Nucleus accumbens (tissue), 56 donors: ENCODE results near the gene JAK2.
"Not testable (repeated sequence)": the region's sequence is repeated elsewhere in the genome, so short reads cannot be mapped to it uniquely, and the experiment has no call there.

ENCODE experiments used
- DNase-seq, 56 donors: peaks; one replicate each; lab custom pipeline; 2025; lab: John Stamatoyannopoulos, UW

The JAK2 gene

DNA sequence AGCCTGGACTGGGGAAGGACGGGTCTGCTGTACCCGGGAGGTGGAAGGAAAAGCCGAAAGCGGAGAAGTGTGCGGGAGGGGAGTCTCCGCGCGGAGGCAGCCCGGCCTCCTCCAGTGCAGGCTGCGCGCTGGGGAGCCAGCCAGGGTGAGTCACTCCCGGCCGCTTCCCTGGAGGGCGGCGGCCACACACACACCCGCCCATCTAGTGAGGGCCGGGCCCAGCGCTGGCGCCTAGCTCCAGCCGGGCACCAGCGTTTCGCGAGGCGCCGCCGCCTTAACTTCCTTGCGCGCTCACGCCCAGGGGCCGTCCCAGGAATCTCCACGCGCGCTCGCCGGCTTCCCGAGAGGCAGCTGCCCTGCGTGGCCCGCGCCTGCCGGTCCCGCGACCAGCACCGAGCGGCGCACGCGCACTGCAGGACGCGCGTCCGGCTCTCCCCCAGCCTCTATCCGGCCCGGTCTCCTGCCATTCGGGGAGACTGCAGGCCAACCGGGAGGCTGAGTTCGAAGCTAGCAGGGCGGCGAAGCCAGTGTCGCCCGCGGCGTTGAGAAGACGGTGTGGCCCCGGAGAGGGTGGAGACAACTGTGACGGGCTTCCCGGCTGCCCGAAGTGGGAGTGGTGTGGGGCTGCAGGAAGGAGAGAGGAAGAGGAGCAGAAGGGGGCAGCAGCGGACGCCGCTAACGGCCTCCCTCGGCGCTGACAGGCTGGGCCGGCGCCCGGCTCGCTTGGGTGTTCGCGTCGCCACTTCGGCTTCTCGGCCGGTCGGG lies at the start of gene JAK2:
TSS of gene JAK2 (plus strand) at position 652 of the 765 bp plus-strand sequence. CDS start 36,716 bp downstream, outside the sequence.
- peak in 55 of 56 donors; percentile 36 to 97 (median 89) for DNase-seq

- DNase-seq, result no peak
Measured at GRCh38 chr9:4936277-4936676, 48.8 kb upstream of the JAK2 start.

DNA sequence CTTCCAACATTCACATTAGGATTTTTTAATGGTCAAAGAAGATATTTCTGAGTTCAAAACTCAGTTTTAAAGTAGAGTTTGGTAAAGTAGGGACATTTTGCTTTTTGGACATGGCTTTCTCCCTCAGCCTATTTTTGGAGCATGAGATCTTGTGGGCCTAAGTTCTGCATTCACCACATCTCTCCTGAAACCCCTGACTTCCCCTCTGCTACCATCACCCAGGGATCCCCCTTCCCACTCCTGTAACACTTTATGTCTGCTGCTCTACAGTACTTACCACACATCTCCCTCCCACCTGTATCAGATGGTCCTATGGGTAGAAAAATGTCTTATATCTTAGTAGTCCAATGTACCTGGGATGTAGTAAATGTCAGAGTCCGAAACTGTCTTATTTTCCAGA lies 48.2 kb upstream of the JAK2 start:
- no peak for DNase-seq

DNA sequence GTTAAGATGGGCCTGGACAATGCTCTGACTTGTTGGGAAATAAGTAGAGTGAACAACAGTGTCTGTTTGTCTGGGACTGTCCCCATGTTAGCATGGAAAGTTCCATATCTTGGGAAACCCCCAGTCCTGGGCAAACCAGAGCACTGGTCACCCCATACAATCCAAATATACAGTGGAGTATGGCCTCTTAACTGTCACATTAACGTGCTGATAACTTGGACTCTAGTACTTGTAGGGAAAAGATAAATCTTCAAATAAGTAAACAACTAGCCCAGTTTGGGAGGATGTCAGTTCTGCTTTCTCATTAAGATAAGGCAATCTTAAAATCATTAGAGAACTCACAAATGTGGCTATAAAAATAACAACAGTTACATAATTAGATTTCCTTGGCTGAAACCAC lies 47.6 kb upstream of the JAK2 start:
- DNase-seq, result no peak

- DNase-seq, result no peak
Measured at GRCh38 chr9:4938496-4938895, 46.6 kb upstream of the JAK2 start.

DNA sequence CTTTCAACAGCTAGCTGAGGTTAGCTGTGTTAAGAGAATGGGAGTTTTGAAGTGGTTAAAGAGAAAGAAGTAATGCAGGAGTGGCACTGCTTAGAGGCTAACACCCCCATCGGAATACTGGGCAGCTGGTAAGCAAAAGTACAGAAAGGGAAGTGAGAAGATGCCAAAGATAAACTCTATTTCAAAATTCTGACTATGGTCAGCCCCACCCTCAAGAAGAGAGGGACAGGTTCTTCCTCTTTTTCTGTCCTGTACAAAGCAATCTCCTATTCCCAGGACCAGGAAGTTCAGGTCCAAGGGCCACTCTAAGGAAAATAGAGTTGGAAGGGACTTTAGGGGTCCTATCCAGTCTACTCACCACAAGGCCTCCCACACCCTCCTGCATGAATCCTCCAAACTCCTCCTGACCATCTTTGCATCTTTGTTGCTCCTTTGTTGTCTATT lies 45.9 kb upstream of the JAK2 start:
- DNase-seq, result no peak

DNA sequence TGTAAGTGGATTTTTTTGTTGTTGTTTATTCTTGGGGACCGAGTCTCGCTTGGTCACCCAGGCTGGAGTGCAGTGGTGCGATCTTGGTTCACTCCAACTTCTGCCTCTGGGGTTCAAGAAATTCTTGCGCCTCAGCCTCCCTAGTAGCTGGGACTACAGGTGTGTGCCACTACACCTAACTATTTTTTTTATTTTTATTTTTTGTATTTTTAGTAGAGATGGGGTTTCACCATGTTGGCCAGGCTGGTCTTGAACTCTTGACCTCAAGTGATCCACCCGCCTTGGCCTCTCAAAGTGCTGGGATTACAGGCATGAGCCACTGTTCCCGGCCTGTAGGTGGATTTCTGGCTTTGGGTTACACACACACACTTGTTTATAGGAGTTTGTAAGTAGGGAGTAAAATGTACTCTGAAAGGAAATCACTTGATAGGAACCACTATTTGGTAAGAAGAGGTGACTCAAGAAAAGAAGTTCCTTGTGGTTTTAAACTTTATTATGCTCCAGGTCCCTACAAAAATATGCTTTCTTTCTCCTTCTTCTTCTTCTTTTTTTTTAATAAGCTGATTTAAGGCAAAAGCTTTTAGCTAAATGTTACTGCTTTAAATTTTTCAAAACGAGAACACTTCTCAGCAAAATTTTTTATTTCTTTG lies 42.9 kb upstream of the JAK2 start:
- not testable (repeated sequence) for DNase-seq

DNA sequence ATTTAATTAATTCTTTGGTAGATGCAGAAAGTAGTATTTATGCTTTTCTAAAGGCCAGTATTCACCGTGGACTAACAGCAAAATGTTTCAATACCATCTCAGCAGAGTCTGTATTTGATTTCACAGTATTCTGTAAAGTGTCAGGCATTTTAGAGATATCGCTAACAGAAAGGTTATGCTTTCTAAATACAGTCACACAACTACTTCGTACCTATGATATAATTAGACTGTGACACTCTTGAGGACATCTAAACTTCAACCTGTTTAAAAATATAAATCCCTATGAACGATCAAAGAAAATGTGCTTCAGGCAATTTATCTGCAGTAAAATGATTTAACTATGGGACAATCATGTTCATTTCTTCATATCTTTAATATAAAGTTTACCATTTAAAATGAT lies 41.7 kb upstream of the JAK2 start:
- no peak for DNase-seq

- not testable (repeated sequence) for DNase-seq
Measured at GRCh38 chr9:4944431-4945211, 40.5 kb upstream of the JAK2 start.

- DNase-seq, result no peak
Measured at GRCh38 chr9:4946937-4947336, 38.1 kb upstream of the JAK2 start.

DNA sequence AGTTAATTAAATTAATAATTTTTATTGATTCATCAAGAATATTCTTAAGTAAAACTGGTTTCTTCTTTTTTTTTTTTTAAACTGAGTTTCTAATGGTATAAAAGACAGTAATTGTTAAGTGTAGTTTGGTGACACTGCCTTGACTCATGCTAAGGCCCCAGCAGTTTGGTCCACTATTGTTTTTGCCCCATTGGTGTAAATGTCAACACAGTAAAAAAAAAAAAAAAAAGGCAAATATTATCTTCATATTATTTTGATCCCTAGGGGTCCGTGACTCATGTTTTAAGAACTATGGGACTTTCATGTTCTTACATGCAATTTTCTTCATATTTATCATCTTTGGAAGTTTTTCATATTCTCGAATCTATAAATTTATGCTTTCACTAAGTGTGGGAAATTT lies 29.2 kb upstream of the JAK2 start:
- no peak for DNase-seq

DNA sequence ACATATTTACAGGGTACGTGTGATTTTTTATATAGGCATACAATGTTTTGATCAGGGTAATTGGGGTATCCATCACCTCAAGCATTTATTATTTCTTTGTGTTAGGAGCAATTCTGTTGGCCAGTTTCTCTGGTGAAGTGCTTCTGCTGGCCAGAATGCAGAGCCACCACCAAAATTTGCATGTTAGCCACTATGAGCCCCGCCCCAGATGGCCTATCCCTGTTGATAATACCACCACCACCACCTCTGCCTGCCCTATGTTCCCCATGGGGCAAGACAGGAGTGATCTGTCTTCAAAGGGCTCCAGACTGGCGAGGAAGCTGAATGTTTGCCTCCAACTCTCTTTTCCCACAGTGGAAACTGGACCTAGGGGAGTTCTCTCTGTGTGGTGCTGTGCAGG lies 26.0 kb upstream of the JAK2 start:
- no peak for DNase-seq

DNA sequence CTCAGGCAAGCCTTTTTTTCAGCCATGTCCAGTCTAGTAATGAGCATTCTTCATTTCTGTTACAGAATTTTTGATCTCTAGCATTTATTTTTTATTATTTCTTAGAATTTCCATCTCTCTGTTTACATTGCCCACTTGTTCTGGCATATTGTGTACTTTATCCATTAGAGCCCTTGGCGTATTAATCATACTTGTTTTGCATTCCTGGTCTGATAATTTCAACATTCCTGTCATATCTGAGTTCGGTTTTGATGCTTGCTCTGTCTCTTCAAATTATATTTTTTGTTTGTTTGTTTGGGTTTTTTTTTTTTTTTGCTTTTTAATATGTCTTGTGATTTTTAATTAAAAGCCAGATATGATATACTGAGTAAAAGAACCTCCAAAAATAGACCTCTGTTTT lies 23.0 kb upstream of the JAK2 start:
- DNase-seq, result no peak

- DNase-seq, result peak in 2 of 56 donors; percentile 0 to 1
Measured at GRCh38 chr9:4964540-4964939, 20.5 kb upstream of the JAK2 start.

DNA sequence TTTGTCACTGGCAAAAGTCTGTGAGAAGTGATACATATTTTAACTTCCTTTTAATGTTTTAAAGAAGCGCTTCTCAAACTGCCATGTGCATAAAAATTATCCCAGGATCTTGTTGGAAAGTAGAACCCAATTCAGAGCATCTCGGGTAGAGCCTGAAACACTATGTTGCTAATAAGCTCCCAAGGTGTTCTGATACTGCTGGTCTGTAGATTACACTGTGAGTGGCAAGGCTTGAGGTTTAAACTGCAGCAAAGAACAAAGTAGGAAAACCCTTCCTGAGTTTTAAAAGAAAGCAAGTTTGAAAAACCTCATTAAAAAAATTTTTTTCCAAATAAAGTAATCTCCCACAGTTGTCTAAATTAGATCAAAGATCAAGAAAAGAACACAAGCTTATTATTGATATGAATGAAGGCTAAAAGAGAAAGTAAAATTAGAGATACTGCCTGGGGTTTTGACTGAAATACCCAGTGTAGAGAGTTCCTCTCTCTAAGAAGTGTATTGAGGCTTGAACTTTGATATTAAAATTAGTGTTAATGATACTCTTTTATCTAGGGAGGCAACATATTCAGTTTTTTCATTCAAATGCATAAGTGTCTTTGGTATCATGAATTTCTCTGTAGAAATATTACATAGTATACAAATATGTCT lies 19.8 kb upstream of the JAK2 start:
- DNase-seq, result no peak

GRCh38 chr9:4967523-4967922 lies 17.5 kb upstream of the JAK2 start:
- DNase-seq, result no peak

DNA sequence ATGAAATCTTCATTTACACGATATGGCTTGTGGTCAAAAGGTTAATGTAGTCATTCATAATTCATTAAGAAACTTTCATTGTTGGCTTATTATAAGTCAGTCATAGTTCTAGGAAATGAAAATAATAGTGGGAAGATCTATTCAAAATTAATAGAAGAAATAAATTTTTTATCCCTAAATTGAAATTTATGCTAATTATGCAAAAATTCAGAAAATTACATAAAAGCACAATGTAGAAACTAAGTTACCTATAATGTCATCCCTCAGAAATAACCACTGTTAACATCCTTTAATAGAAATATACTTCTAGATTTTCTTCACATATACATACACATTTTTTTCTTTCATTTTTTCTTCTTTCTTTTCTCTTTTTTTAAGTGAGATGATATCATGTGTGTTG lies 15.9 kb upstream of the JAK2 start:
- no peak for DNase-seq

DNA sequence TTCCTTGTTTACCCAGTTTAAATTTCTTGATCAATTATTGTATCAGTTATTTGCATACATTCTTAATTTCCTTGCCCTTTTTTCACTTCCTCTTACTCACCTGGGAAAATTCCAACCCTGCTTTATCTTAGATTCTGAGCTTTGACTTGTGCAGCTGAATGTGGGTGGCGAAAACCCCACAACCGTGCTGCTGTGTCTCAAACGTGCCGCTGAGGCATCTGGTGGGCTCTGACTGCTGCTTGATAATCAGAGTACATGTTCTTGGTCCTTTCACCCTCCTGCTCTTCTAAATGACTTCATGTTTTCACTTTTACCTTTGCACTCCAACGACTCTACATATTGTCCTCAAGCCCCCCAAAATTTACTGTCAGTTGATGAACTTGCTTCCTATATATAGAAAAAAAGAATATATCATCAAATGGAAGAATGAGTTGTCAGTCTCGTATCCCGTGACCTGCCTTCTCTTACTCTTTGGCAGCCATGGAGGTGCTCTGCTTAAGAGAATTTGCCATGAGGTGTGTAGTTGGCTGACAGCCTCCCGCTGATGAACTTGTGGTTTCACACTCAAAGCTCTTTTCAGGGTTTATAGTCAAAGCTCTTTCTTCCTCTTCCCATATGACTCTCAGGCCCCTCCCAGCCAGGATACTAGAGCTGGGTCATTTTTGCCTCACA lies 14.0 kb upstream of the JAK2 start:
- no peak for DNase-seq

- DNase-seq, result no peak
Measured at GRCh38 chr9:4973246-4973645, 11.8 kb upstream of the JAK2 start.

DNA sequence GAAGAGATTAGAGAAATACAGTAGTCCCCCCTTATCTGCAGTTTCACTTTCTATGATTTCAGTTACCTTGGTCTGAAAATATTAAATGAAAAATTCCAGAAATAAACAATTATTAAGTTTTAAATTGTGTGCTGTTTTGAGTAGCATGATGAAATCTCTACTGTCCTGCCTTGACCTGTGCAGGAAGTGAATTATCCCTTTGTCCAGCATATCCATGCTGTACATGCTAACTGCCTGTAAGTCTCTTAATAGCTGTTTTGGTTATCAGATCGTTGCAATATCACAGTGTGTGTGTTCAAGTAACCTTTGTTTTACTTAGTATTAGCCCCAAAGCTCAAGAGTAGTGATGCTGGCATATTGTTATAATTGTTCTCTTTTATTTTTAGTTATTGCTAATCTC lies 11.2 kb upstream of the JAK2 start:
- DNase-seq, result no peak
